Thyroid gland (tissue), 4 donors: ENCODE results near the gene WDR70. TPM values are rescaled to one million over a fixed set of nuclear protein-coding genes. Genes with fewer than 3 reads are reported as not detected.
"Not testable (repeated sequence)": the region's sequence is repeated elsewhere in the genome, so short reads cannot be mapped to it uniquely, and the experiment has no call there.

Source experiments
- DNase-seq, 2 donors: peaks; one replicate each; pipeline ENCODE4 v3.0.0-alpha.2; 2019
- H3K27ac ChIP-seq, 3 donors: fragments of 200-600 bp; sonication (generic); 1 replicate in 2 of 3; 2 replicates in 1 of 3; pipeline ENCODE4 v1.5.1; 2016 to 2019; ENCODE audit warnings: mild to moderate bottlenecking in 1 of 3, moderate library complexity in 1 of 3
- H3K27me3 ChIP-seq: fragments of 200-600 bp; sonication (generic); one replicate; pipeline ENCODE4 v1.5.1; 2019
- H3K36me3 ChIP-seq, 2 donors: fragments of 200-600 bp; sonication (generic); one replicate each; pipeline ENCODE4 v1.5.1; 2016 to 2019
- H3K4me1 ChIP-seq, 2 donors: fragments of 200-600 bp; sonication (generic); one replicate each; pipeline ENCODE4 v1.5.1; 2017 to 2019
- H3K4me3 ChIP-seq, 3 donors: fragments of 200-600 bp; sonication (generic); replicated peaks in 1 of 3; 1 replicate in 2 of 3; 2 replicates in 1 of 3; pipeline ENCODE4 v1.5.1; 2016; ENCODE audit warnings: mild to moderate bottlenecking in 1 of 3
- H3K9me3 ChIP-seq: fragments of 200-600 bp; sonication (generic); one replicate; pipeline ENCODE4 v1.5.1; 2017
- POLR2A ChIP-seq, 2 donors: fragments of 450-650 bp; IDR thresholded peaks; one replicate each; pipeline ENCODE4 v1.6.1; 2017; ENCODE audit warnings: antibody characterized with exemption in 2 of 2, mild to moderate bottlenecking in 2 of 2, moderate library complexity in 1 of 2
- WGBS, 2 donors: methylation state at CpG; one replicate each; pipeline ENCODE4 v1.1.5; 2017; 5-methylcytosine and 5-hydroxymethylcytosine counted together
- intact Hi-C: fragments of 100-400 bp; cut with DNase I; formaldehyde crosslinking; loops from one replicate; pipeline ENCODE4 v1.15.1; 2023
- total RNA-seq, 4 donors: library from RNA; depleted of rRNA; stranded (reverse); fragments of >200 nt; gene quantifications; one replicate each; pipeline ENCODE4 v1.2.3, GENCODE V29; 2016
- TF ChIP-seq, protein P1 (sequence below), 6 experiments: fragments of 200-600 bp in 3 of 6; fragments of 450-650 bp in 3 of 6; sonication (generic) in 3 of 6; IDR thresholded peaks; one replicate each; pipeline ENCODE4 v1.5.1; 2016 to 2019; ENCODE audit warnings: antibody characterized with exemption in 6 of 6, mild to moderate bottlenecking in 2 of 6, inconsistent platforms in 1 of 6, moderate library complexity in 1 of 6

WDR70 gene
- total RNA-seq, 4 donors from 2014 or later: 31.3 to 103 (median 33.5) TPM

DNA sequence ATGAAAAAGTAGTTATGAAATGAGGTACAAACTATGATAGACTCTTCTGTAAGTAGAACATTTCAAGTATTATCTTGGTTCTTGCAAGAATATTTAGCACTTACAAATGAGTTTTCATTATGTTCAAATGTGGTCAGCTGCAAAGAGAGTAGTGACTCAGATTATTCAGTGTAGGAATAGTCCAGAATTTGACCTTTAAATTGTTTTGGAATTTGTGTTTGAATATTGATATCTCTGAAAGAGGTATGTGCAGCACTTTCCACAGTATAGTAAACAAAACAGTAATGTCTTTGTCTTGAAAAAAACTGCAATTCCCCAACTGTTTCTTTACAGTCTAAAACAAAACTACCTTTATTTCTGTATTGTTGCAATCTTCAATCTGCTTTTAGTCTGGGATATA lies 56.1 kb downstream of the WDR70 start:
- Histone ChIP-seq H3K4me3 (no peak overlapping the region), H3K9me3 (no peaks in the 10 kb centered on the region), H3K27me3 (no peaks in the 10 kb centered on the region), H3K36me3 (no peaks in the 10 kb centered on the region), H3K4me1 (no peaks in the 10 kb centered on the region), H3K27ac (no peak overlapping the region)
- TF ChIP-seq POLR2A (IDR thresholded peaks at IDR 0.05): no peak
- TF ChIP-seq, protein P1, sequence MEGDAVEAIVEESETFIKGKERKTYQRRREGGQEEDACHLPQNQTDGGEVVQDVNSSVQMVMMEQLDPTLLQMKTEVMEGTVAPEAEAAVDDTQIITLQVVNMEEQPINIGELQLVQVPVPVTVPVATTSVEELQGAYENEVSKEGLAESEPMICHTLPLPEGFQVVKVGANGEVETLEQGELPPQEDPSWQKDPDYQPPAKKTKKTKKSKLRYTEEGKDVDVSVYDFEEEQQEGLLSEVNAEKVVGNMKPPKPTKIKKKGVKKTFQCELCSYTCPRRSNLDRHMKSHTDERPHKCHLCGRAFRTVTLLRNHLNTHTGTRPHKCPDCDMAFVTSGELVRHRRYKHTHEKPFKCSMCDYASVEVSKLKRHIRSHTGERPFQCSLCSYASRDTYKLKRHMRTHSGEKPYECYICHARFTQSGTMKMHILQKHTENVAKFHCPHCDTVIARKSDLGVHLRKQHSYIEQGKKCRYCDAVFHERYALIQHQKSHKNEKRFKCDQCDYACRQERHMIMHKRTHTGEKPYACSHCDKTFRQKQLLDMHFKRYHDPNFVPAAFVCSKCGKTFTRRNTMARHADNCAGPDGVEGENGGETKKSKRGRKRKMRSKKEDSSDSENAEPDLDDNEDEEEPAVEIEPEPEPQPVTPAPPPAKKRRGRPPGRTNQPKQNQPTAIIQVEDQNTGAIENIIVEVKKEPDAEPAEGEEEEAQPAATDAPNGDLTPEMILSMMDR (IDR thresholded peaks at IDR 0.05): no peak
- DNase-seq: no peak
- intact Hi-C loops: no loop called here

DNA sequence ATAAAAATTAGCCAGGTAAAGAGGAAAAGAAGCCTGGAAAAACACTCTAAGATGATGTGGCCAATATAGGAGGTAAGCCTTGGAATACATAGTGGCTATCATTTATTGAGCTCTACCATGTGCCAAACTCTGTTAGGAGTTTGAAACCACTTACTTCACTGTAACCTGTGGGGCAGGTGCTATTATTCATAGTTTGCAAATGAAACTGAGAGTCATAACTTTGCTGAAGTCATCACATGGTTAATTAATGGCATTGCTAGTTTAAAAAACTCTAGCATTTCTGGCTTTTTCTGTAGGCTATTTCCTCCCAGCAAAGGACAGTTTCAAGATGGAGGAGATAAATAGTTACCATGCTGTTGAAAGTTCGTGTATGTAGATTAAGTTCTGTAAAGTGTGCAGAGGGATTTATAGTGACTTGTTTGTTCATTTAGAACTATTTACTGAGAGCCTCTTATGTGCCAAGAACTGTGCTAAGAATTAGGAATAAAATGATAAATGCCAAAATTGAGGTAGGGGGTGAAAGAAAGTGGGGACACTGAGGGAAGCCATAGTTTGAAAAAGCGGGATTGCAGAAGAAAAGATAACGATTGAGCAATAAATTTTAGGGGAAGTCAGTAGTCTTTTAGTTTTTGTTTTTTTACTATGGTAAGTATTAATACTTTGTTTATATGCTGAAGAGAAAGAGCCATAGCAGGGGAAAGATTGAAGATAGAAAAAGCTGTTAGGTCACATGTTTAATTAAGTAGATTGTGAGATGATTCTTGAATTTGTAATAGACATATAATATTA lies 57.2 kb downstream of the WDR70 start:
- H3K4me3 ChIP-seq: no peak overlapping the region
- intact Hi-C loops: no loop called here
- H3K9me3 ChIP-seq: no peaks in the 10 kb centered on the region
- H3K27ac ChIP-seq: no peak overlapping the region
- H3K27me3 ChIP-seq: no peaks in the 10 kb centered on the region
- TF ChIP-seq, protein P1 (IDR thresholded peaks at IDR 0.05): no peak
- no peak for TF ChIP-seq POLR2A (IDR thresholded peaks at IDR 0.05)
- 95% methylated on average over 3 of the region's 3 CpGs for WGBS, 2 donors
- DNase-seq: no peak
- H3K4me1 ChIP-seq: no peaks in the 10 kb centered on the region
- no peaks in the 10 kb centered on the region for H3K36me3 ChIP-seq

DNA sequence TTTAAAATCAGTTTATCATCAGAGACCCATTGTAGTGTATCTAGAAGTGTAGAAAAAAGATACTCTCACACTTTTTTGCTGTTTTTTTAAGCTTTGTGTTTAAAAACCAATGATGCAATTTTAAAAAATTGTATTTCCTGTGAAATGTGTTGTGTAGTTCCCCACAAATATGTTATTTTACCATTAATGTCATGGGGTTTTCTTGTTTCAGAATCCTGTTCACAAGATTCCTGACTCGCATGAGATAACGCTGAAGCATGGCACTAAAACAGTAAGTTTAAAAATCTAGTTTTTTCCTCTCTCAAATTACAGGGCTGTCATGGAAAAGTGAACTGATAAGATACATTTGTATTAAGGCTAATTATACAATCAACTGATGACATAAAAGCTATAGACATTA lies 58.6 kb downstream of the WDR70 start:
- Histone ChIP-seq H3K4me3 (no peak overlapping the region), H3K36me3 (no peaks in the 10 kb centered on the region), H3K4me1 (no peaks in the 10 kb centered on the region), H3K9me3 (no peaks in the 10 kb centered on the region), H3K27ac (no peak overlapping the region), H3K27me3 (no peaks in the 10 kb centered on the region)
- TF ChIP-seq, protein P1 (IDR thresholded peaks at IDR 0.05): no peak
- no peak for TF ChIP-seq POLR2A (IDR thresholded peaks at IDR 0.05)
- 90 to 98% methylated on average over 2 of the region's 2 CpGs for WGBS, 2 donors
- DNase-seq: no peak
- intact Hi-C loops: no loop called here

DNA sequence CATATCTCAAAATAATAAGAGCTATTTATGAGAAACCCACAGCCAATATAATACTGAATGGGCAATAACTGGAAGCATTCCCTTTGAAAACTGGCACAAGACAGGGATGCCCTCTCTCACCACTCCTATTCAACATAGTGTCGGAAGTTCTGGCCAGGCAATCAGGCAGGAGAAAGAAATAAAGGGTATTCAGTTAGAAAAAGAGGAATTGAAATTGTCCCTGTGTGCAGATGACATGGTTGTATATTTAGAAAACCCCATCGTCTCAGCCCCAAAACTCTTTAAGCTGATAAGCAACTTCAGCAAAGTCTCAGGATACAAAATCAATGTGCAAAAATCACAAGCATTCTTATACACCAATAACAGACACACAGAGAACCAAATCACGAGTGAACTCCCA lies 66.7 kb downstream of the WDR70 start:
- H3K4me1 ChIP-seq, intact Hi-C loops, H3K27ac ChIP-seq, H3K4me3 ChIP-seq, H3K27me3 ChIP-seq, H3K9me3 ChIP-seq, H3K36me3 ChIP-seq, DNase-seq: not testable (repeated sequence)
- 90 to 93% methylated on average over 3 of the region's 3 CpGs for WGBS, 2 donors

DNA sequence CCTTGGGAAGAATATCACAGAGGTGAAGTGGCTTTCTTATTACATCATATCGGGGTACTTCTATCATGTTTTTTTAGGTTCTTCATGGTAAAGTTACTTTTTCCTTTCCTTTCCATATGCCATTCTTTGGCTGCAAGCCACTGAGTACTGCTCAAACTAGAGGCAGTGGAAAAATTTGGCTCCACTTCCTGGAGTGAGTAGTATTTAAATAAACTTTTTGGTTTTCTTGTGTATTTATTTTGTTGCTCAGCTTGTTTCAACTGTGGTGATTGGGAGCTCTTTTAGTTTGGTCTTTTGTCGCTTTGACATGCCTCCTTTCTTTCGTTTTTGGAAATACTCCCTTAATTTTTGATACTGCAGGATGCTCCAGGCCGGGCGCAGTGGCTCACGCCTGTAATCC lies 69.8 kb downstream of the WDR70 start:
- no peaks in the 10 kb centered on the region for H3K27me3 ChIP-seq
- TF ChIP-seq, protein P1 (IDR thresholded peaks at IDR 0.05): no peak
- TF ChIP-seq POLR2A (IDR thresholded peaks at IDR 0.05): no peak
- H3K27ac ChIP-seq: no peak overlapping the region
- H3K36me3 ChIP-seq: peaks cover 0 to 4% of the 10 kb centered on the region in 2 donors
- H3K9me3 ChIP-seq: no peaks in the 10 kb centered on the region
- 94 to 97% methylated on average over 6 of the region's 6 CpGs for WGBS, 2 donors
- intact Hi-C loops: no loop called here
- no peak for DNase-seq
- H3K4me1 ChIP-seq: no peaks in the 10 kb centered on the region
- no peak overlapping the region for H3K4me3 ChIP-seq

DNA sequence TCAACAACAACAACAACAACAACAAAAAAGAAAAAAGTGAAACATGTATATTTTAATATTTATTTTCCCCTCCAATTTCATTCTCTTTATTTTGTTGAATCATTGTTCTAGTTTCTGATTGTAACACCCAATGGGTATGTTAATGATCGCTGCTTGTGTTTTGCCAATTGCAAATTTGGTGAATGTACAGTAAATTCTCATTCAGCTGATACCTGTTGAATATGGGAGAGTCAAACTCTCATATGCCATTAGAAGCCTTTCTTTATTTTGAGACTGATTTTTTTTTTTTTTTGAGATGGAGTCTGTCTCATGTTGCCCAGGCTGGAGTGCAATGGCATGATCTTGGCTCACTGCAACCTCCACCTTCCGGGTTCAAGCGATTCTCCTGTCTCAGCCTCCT lies 72.9 kb downstream of the WDR70 start:
- WGBS, 2 donors: 95 to 96% methylated on average over 3 of the region's 3 CpGs
- DNase-seq, intact Hi-C loops: not testable (repeated sequence)

DNA sequence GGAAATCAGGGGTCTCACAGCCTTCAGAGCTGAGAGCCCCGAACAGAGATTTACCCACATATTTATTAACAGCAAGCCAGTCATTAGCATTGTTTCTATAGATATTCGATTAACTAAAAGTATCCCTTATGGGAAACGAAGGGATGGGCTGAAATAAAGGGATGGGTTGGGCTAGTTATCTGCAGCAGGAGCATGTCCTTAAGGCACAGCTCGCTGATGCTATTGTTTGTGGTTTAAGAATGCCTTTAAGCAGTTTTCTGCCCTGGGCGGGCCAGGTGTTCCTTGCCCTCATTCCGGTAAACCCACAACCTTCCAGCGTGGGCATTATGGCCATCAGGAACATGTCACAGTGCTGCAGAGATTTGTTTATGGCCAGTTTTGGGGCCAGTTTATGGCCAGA lies 74.1 kb downstream of the WDR70 start:
- intact Hi-C loops: not testable (repeated sequence)

More for the DNA sequence above, 72.9 kb downstream of the WDR70 start:
- H3K4me1 ChIP-seq, H3K27ac ChIP-seq, H3K36me3 ChIP-seq, H3K4me3 ChIP-seq, H3K27me3 ChIP-seq, H3K9me3 ChIP-seq: not testable (repeated sequence)

DNA sequence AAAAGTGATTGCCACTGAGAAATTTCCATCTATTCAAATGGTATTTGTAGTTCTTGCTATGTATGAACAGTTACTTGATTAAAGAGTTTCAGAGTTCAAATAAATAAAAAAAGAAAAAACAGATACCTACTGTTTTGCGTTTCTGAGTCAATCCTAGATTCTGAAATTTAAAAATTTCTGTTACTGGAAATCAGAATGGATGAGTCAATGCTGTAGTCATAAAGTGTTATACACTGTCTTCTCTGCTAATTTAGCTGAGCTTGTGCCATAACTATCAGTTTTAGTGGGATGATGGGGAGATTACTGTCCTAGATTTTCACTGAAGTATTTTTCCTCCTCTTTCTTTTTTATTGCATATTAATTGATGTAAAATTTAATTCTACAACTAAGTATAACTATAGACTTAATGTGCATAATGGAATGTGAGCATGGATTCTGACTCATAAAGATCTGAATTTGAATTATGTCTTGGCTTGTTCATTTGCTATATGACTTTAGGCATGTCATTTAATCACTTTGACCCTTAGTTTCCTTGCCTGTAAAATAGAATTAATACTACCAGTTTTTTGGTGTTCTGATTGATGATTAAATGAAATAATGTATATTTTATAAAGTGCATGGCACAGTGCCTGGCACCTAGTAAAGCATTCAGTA lies 75.4 kb downstream of the WDR70 start:
- WGBS, 2 donors: 91 to 94% methylated on average over 1 of the region's 1 CpG
- intact Hi-C loops, H3K27ac ChIP-seq, H3K27me3 ChIP-seq, DNase-seq, H3K36me3 ChIP-seq, H3K4me1 ChIP-seq, H3K9me3 ChIP-seq, H3K4me3 ChIP-seq: not testable (repeated sequence)

More for the DNA sequence above, 74.1 kb downstream of the WDR70 start:
- H3K4me3 ChIP-seq, H3K27me3 ChIP-seq, H3K27ac ChIP-seq, H3K9me3 ChIP-seq, H3K36me3 ChIP-seq, DNase-seq, H3K4me1 ChIP-seq: not testable (repeated sequence)
- 94 to 96% methylated on average over 7 of the region's 7 CpGs for WGBS, 2 donors
